ACC112 (cell line): ENCODE results near the gene TSHZ2.

Experiments used
- H2AFZ ChIP-seq: fragments of 200-600 bp; sonication (generic); one replicate; pipeline ENCODE4 v1.6.0; 2017; ENCODE audit warnings: antibody characterized with exemption, low read length; ENCODE audit not compliant: unreplicated experiment
- H3K27ac ChIP-seq: fragments of 200-600 bp; sonication (generic); 2 replicates; pipeline ENCODE4 v1.5.1; 2014; ENCODE audit warnings: low read depth, mild to moderate bottlenecking, antibody characterized with exemption, low read length, moderate library complexity
- H3K27me3 ChIP-seq: fragments of 200-600 bp; sonication (generic); 2 replicates; pipeline ENCODE4 v1.6.1; 2014; ENCODE audit warnings: mild to moderate bottlenecking, antibody characterized with exemption, low read length, moderate library complexity, mixed read lengths; ENCODE audit not compliant: insufficient read depth
- H3K36me3 ChIP-seq: fragments of 200-600 bp; sonication (generic); 2 replicates; pipeline ENCODE4 v1.6.1; 2016; ENCODE audit warnings: mild to moderate bottlenecking, antibody characterized with exemption, low read length, moderate library complexity, mixed read lengths; ENCODE audit not compliant: insufficient read depth
- H3K4me1 ChIP-seq: fragments of 200-600 bp; sonication (generic); one replicate; pipeline ENCODE4 v1.6.1; 2016; ENCODE audit warnings: low read length, mixed read lengths; ENCODE audit not compliant: insufficient read depth, unreplicated experiment, control insufficient read depth
- H3K4me3 ChIP-seq: fragments of 200-600 bp; sonication (generic); 2 replicates; pipeline ENCODE4 v1.5.1; 2014; ENCODE audit warnings: mild to moderate bottlenecking, low read depth, low read length
- H3K79me2 ChIP-seq: fragments of 200-600 bp; sonication (generic); one replicate; pipeline ENCODE4 v1.6.0; 2016; ENCODE audit warnings: low read length; ENCODE audit not compliant: control insufficient read depth, unreplicated experiment, insufficient read depth

The TSHZ2 gene

GRCh38 chr20:53030061-53030460, 57.9 kb downstream of the TSHZ2 start:
- no peaks in the 10 kb centered on the region for H3K79me2 ChIP-seq
- no peak overlapping the region for H3K4me3 ChIP-seq
- H3K27me3 ChIP-seq, result no peaks in the 10 kb centered on the region
- peaks cover 5% of the 10 kb centered on the region for H3K4me1 ChIP-seq
- no peak overlapping the region for H3K27ac ChIP-seq
- H3K36me3 ChIP-seq, result no peaks in the 10 kb centered on the region
- no peak overlapping the region for H2AFZ ChIP-seq

DNA sequence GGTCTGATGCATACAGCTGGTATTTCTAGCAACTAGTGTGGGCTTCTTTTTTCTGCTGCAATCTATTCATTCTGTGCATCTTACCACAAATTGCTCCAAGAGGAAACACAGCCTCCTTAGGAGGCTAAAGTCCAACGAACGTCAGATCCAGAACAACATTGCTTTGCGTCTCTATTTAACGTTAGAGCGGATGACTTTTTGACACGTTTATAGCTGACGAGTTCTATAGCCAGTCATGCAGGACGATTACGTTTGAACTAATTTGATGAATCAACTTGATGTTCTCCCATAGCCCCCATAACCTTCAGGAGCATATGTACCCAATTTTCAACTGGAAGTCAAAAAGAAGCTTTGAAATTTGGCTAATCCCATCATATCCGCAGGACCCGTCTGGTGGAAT, 59.9 kb downstream of the TSHZ2 start:
- H3K27ac ChIP-seq, result peak overlapping the region; percentile 74
- H3K4me3 ChIP-seq, result no peak overlapping the region
- H3K79me2 ChIP-seq, result no peaks in the 10 kb centered on the region
- no peaks in the 10 kb centered on the region for H3K27me3 ChIP-seq
- H3K4me1 ChIP-seq, result peaks cover 9% of the 10 kb centered on the region
- no peaks in the 10 kb centered on the region for H3K36me3 ChIP-seq
- H2AFZ ChIP-seq, result no peak overlapping the region

DNA sequence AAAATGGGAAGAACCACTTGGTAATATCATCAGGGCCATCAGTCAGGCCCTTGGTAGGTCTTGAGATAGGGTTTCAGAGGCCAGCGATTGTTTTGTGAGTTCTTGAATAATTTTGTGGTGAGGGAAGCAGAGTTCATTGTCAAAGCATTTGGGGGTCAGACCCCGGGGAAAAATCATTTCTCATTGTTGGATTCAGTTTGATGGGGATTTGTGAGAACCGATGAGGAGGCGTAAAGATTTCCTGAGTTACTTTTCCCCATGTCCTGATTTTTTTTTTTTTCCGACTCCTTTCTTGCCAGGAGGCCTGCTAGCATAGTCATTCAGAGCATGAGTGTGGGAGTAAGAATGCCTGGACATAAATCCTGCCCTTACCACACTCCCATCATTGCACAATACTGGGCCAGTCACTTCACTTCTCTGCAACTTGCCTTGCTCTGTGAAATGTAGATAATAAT, 60.3 kb downstream of the TSHZ2 start:
- no peak overlapping the region for H2AFZ ChIP-seq
- no peaks in the 10 kb centered on the region for H3K27me3 ChIP-seq
- H3K27ac ChIP-seq, result peak overlapping the region; percentile 74
- no peak overlapping the region for H3K4me3 ChIP-seq
- H3K79me2 ChIP-seq, result no peaks in the 10 kb centered on the region
- peaks cover 10% of the 10 kb centered on the region for H3K4me1 ChIP-seq
- H3K36me3 ChIP-seq, result no peaks in the 10 kb centered on the region

- no peaks in the 10 kb centered on the region for H3K79me2 ChIP-seq
- H3K4me1 ChIP-seq, result peaks cover 10% of the 10 kb centered on the region
- no peaks in the 10 kb centered on the region for H3K27me3 ChIP-seq
- H3K4me3 ChIP-seq, result no peak overlapping the region
- no peaks in the 10 kb centered on the region for H3K36me3 ChIP-seq
- no peak overlapping the region for H2AFZ ChIP-seq
- peak overlapping the region; percentile 47 for H3K27ac ChIP-seq
Measured at GRCh38 chr20:53033176-53033575, 61.0 kb downstream of the TSHZ2 start.

DNA sequence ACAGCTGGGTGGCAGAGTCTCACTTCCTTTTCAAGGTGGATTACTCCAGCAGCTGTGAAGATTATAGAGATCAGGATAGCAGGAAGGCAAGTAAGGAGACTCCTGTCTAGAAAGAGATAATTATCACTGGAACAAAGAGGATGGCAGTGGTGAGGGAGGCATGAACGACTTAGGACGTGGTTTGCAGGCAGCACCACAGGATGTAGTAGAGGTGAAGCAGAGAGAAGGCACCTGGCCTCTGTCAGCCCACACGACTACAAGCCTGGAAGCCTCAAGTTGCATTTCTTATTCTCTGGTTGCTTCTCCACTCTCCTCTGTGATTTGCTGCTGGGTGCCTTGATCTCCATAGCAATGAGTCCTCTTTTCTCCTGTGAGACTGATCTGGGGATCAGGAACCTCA, 62.7 kb downstream of the TSHZ2 start:
- Histone ChIP-seq H3K27ac (no peak overlapping the region), H3K4me3 (no peak overlapping the region), H3K27me3 (no peaks in the 10 kb centered on the region), H3K36me3 (no peaks in the 10 kb centered on the region), H3K79me2 (no peaks in the 10 kb centered on the region), H3K4me1 (peaks cover 10% of the 10 kb centered on the region), H2AFZ (no peak overlapping the region)

- no peaks in the 10 kb centered on the region for H3K27me3 ChIP-seq
- H2AFZ ChIP-seq, result no peak overlapping the region
- H3K36me3 ChIP-seq, result no peaks in the 10 kb centered on the region
- no peaks in the 10 kb centered on the region for H3K79me2 ChIP-seq
- no peak overlapping the region for H3K4me3 ChIP-seq
- no peak overlapping the region for H3K27ac ChIP-seq
- peaks cover 23% of the 10 kb centered on the region for H3K4me1 ChIP-seq
Measured at GRCh38 chr20:53036992-53037391, 64.8 kb downstream of the TSHZ2 start.

DNA sequence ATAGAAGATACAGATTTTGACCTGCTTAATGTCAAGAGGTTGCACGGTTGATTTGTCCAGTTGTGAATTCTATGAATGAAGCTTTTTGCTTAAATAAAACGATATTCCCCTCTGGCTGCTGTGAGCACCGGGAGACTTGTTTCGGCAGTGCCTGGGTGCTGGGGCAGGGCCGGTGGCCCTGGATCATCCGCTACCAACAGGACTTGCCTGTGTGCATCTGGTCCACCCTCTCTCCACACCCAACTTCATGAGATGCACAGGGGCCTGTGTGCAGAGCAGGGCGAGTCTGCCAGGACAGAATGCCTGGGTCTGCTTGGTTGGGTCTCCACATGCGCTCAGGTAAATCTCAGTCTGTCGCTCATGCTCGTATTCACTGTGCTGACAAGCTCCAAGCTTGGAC, 65.5 kb downstream of the TSHZ2 start:
- H3K79me2 ChIP-seq, result no peaks in the 10 kb centered on the region
- peaks cover 23% of the 10 kb centered on the region for H3K4me1 ChIP-seq
- H3K36me3 ChIP-seq, result no peaks in the 10 kb centered on the region
- H2AFZ ChIP-seq, result no peak overlapping the region
- H3K27ac ChIP-seq, result no peak overlapping the region
- H3K4me3 ChIP-seq, result no peak overlapping the region
- H3K27me3 ChIP-seq, result no peaks in the 10 kb centered on the region

DNA sequence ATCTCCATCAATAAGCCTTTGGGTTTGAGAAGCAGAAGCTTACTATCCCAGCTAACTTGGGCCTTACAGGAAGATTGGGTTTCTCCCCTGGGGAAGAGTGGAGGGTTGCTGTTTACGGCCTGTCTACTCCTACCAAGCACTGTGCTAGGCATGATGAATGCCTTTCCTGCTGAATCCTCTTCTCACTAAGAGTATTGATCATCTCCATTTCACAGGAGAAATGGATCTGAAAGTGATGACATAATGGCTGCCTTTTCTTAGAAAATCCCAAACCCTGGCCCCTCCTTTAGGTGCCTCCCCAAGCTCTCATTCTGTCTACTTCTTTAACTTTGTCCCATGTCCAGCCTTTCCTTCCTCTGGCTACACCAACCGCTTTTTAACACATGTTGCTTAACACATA, 66.1 kb downstream of the TSHZ2 start:
- Histone ChIP-seq H3K79me2 (no peaks in the 10 kb centered on the region), H3K27ac (no peak overlapping the region), H3K4me1 (peaks cover 18% of the 10 kb centered on the region), H3K4me3 (no peak overlapping the region), H2AFZ (no peak overlapping the region), H3K36me3 (no peaks in the 10 kb centered on the region), H3K27me3 (no peaks in the 10 kb centered on the region)

DNA sequence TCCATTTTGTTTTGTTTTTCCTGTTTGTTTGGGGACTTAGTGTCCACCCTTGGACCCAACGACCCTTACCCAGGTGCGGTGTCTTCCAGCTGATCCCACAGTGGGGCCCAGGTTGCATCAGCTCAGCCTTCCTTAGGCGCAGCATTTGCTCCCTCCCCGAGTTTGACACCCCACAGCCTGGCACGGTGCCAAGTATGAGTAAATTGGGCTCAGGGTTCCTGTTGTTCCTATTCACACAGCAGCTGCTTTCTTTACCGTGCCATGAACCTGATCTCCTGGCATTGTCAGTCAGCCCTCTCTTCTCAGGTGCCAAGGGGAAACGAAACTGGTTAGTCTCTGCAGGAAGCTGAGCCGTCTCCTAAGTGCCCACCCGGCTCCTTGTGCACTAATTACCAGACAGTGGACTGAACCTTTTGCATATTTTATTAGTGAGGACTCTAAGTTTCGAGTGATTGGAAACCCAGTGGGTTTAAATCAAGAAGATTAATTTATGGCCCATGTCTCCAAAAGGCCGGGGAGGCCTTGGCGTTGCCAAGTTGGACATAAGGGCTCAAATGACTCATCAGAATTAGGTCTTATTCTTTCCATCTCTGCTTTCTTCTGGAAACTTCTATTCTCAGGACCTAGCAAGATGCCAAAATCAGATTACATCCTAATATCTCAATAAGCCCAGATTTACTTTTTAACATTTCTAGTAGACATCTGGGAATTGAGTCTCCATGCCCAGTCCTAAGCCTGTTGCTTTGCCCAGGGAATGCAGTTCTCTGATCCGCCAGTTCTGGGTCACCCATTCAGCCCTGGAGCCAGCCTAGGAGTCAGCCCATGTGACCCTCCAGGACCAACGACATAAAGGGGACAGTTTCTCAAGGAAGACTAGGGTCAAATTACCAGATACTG, 68.8 kb downstream of the TSHZ2 start:
- Histone ChIP-seq H3K36me3 (no peaks in the 10 kb centered on the region), H3K4me1 (peaks cover 18% of the 10 kb centered on the region), H2AFZ (peak overlapping the region; percentile 43), H3K27me3 (no peaks in the 10 kb centered on the region), H3K27ac (0 out of 2 replicates have a peak overlapping the region, but pooled peaks have one; percentile 20), H3K79me2 (no peaks in the 10 kb centered on the region), H3K4me3 (peak overlapping the region; percentile 20; the same call in 1 of the 2 replicates)

GRCh38 chr20:53042521-53042920, 70.4 kb downstream of the TSHZ2 start:
- H3K4me3 ChIP-seq, result peak overlapping the region; percentile 55

DNA sequence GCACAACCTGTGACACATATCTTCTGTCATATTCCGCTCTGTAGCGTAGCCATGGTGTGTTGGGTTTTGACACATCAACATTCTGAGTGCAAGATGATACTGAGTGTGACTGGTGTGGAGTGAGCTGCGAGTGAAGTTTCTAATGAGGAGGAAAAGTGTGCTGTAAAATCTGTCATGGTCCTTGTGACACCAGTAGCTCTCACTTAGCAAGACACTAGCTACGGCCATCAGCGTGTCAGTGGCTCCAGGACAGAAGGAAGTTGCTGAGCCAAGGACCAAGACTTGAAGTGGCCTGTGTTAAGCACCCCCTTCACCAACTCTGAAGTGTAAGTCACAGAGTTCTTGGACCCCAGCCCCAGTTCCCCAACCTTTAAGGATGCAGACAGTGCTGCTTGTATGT, 72.1 kb downstream of the TSHZ2 start:
- Histone ChIP-seq H3K27ac (no peak overlapping the region), H2AFZ (no peak overlapping the region), H3K4me1 (peaks cover 13% of the 10 kb centered on the region), H3K36me3 (no peaks in the 10 kb centered on the region), H3K4me3 (no peak overlapping the region), H3K27me3 (no peaks in the 10 kb centered on the region), H3K79me2 (no peaks in the 10 kb centered on the region)

More at GRCh38 chr20:53042521-53042920, 70.4 kb downstream of the TSHZ2 start:
- no peaks in the 10 kb centered on the region for H3K79me2 ChIP-seq
- H2AFZ ChIP-seq, result no peak overlapping the region
- H3K27me3 ChIP-seq, result no peaks in the 10 kb centered on the region
- no peak overlapping the region for H3K27ac ChIP-seq
- H3K4me1 ChIP-seq, result peaks cover 13% of the 10 kb centered on the region
- no peaks in the 10 kb centered on the region for H3K36me3 ChIP-seq
